Measurements from ENCODE around the gene DNAI4.

DNA sequence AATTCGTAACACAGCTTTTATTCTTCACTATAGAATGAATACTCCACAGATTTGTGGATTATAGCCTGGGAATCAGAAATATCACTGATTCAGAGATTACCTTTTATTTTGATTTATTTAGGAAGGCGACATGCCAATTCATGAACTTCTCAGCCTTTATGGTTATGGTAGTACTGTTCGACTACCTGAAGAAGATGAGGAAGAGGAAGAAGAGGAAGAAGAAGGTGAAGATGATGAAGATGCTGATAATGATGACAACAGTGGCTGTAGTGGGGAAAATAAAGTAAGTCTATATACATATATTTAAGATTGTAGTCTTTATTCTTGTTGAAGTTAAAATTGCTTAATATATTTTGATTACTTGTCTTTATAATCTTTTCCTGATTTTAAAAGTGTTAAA is 33.3 kb upstream of the DNAI4 start:
- TF ChIP-seq, protein P1, sequence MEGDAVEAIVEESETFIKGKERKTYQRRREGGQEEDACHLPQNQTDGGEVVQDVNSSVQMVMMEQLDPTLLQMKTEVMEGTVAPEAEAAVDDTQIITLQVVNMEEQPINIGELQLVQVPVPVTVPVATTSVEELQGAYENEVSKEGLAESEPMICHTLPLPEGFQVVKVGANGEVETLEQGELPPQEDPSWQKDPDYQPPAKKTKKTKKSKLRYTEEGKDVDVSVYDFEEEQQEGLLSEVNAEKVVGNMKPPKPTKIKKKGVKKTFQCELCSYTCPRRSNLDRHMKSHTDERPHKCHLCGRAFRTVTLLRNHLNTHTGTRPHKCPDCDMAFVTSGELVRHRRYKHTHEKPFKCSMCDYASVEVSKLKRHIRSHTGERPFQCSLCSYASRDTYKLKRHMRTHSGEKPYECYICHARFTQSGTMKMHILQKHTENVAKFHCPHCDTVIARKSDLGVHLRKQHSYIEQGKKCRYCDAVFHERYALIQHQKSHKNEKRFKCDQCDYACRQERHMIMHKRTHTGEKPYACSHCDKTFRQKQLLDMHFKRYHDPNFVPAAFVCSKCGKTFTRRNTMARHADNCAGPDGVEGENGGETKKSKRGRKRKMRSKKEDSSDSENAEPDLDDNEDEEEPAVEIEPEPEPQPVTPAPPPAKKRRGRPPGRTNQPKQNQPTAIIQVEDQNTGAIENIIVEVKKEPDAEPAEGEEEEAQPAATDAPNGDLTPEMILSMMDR (conservative IDR thresholded peaks at IDR 0.05; ENCODE audit: low read length) = no peak
- TF ChIP-seq EZH2phosphoT487 (IDR thresholded peaks at IDR 0.05; ENCODE audit: borderline replicate concordance, low read depth, low read length) = no peak
